Left colon (tissue), 2 donors: ENCODE measurements around the gene FIG4. TPM values are rescaled to one million over a fixed set of nuclear protein-coding genes. Genes with fewer than 3 reads are reported as not detected.
"Not testable (repeated sequence)": the region's sequence is repeated elsewhere in the genome, so short reads cannot be mapped to it uniquely, and the experiment has no call there.

Source experiments
- ATAC-seq: fragments of 200-7000 bp; cut with Tn5 transposase; one replicate; pipeline ENCODE4 v1.9.1; 2020; ENCODE audit warnings: mild to moderate bottlenecking, moderate library complexity
- DNase-seq, 2 donors: peaks; one replicate each; pipeline ENCODE4 v3.0.0-alpha.2; 2020
- intact Hi-C, 2 donors: fragments of 100-400 bp; cut with DNase I in 1 of 2; cut with micrococcal nuclease in 1 of 2; formaldehyde crosslinking; loops; one replicate each; pipeline versions ENCODE4 v1.11.2 to v1.14.0; 2022; cut with DNase I, micrococcal nuclease
- total RNA-seq, 2 donors: library from RNA; stranded (reverse); fragmentation: NEBNext Ultra II Directional; extraction: Animal tissue kit (Norgen Biotek cat#: 25700); gene quantifications; one replicate each; pipeline ENCODE4 v1.2.1, GENCODE V29; 2021
- donor health status: DM: no; HTN: no; CAD: no.
- donor health status: DM: yes; HTN: yes; CAD: no.

The FIG4 gene
- total RNA-seq, 2 donors from 2014 or later = 15.3 to 15.9 TPM

DNA sequence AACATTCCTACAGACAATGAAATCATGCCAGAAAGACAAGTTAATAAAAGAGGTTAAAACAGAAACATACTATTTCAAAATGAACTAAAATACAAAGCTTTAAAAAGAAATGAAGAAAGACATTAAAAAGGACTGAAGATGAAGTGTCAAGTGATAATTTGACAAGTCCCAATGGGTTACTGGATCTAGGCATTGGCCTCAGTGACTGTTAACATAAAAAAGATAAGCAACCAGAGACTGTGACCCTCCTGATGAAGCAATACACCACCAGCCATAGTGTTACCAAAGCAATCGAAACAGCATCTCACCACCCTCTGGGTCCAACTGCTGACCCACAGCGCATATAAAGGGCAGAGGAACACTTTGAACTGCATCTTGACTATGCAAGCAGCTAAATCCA lies 130.3 kb downstream of the FIG4 start:
- no peak for DNase-seq
- ATAC-seq = no peak
- intact Hi-C loops = no loop called here

DNA sequence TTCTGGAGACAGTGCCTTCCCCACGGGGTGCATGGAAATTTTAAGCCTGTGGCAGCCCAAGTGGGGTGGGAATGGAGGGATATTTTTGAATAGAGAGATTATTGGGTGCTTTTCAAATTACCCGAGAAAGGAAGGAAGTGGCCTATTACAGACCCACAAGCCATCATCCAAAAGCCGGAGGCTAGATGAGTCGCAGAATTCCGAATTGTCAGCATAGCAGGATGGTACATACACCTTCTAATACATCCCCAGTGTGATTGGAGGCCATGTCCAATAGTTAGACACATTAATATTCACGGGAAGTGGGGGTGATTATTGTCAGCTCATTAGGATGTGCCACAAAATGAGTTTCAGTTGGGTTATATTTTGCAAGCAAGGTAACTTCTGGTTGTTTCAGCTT lies 133.0 kb downstream of the FIG4 start:
- DNase-seq = no peak
- intact Hi-C loops = no loop called here
- ATAC-seq = no peak

DNA sequence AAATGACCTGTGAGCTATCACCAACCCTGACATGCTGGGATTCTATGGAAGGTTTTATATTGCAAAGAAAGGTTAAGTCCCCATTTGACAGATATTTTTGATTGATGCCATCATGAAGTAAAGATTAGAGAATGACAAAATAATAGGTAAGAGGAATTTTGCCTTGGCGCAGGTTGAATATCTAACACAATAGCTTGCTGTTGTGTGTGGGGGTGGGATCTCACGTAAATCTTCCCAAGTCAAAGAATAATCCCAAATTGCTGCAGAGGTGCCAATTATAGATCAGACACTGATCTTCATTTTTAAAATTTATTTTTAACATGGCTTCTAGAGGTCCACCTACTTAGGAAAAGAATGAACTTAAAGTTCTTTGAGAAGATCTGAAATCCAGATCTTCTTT lies 135.5 kb downstream of the FIG4 start:
- intact Hi-C loops = no loop called here
- DNase-seq = no peak

GRCh38 chr6:109831352-109831751 lies 140.3 kb downstream of the FIG4 start:
- DNase-seq, intact Hi-C loops, ATAC-seq: not testable (repeated sequence)

More for the DNA sequence above, 135.5 kb downstream of the FIG4 start:
- ATAC-seq = no peak

DNA sequence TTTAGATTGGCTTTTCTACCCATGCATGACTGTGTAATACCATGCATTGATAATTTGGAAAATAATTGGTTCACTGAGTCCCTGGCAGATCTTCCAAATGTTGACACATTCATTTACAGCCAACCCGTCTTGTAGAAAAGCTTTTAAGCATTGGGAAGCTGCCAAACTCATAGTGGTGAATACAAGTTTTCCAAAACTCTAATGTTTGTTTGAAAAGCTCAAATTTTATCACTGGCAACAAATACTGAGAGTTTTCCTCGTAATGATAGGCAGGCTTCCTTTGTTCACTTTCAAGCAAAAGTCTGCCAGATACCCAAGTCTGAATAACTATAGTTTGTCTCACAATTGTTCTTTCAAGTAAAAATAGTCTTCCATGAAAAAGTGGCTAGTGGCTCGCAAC lies 143.0 kb downstream of the FIG4 start:
- ATAC-seq = no peak
- no peak for DNase-seq
- intact Hi-C loops = no loop called here

- ATAC-seq (peak; percentile 45), DNase-seq (peak in 1 of 2 donors; percentile 16)
- intact Hi-C loops = no loop called here
Observed at GRCh38 chr6:109834595-109835437, 143.7 kb downstream of the FIG4 start.

GRCh38 chr6:109840034-109840433 lies 148.9 kb downstream of the FIG4 start:
- intact Hi-C loops = no loop called here
- DNase-seq = no peak
- no peak for ATAC-seq

- DNase-seq = no peak
- intact Hi-C loops = no loop called here
Observed at GRCh38 chr6:109840796-109841195, 149.7 kb downstream of the FIG4 start.

DNA sequence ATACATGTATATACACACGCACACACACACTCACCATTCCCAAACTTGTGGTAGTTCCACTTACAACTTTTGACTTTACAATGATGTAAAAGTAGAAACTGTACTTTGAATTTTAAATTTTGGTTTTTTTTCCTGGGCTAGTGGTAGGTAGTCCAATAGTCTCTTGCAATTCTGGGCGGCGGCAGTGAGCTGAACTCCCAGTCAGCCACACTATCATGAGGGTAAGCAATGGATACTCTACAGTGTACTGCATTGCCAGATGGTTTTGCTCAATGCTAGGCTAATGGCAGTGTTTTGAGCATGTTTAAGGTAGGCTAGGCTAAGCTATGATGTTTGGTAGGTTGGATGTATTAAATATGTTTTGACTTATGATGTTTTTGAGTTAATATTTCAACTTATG lies 150.8 kb downstream of the FIG4 start:
- intact Hi-C loops = no loop called here
- ATAC-seq (no peak), DNase-seq (no peak)

More at GRCh38 chr6:109840796-109841195, 149.7 kb downstream of the FIG4 start:
- no peak for ATAC-seq

GRCh38 chr6:109852713-109853112 lies 161.6 kb downstream of the FIG4 start:
- ATAC-seq (no peak), DNase-seq (no peak)
- intact Hi-C loops = no loop called here

GRCh38 chr6:109853426-109853825 lies 162.3 kb downstream of the FIG4 start:
- DNase-seq (no peak), ATAC-seq (no peak)
- intact Hi-C loops = no loop called here

- DNase-seq (no peak), ATAC-seq (no peak)
- intact Hi-C loops = no loop called here
Observed at GRCh38 chr6:109853951-109854350, 162.9 kb downstream of the FIG4 start.

- DNase-seq (no peak), ATAC-seq (no peak)
- intact Hi-C loops = no loop called here
Observed at GRCh38 chr6:109854541-109855308, 163.6 kb downstream of the FIG4 start.

DNA sequence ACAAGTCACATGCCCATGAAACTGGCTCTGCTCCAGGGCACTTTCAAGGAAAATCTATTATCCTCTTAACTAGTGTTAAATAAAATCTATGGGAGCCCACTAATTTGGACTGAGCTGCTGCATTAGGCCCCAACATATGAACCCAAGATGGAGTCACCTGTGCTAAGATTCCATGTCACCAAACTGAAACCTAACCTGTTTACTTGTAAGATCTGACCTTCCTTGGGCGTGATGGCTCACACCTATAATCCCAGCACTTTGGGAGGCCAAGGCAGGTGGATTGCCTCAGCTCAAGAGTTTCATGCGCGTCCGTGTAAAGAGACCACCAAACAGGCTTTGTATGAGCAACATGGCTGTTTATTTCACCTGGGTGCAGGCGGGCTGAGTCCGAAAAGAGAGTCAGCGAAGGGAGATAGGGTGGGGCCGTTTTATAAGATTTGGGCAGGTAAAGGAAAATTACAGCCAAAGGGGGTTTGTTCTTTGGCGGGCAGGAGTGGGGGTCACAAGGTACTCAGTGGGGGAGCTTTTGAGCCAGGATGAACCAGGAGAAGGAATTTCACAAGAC lies 164.5 kb downstream of the FIG4 start:
- DNase-seq, intact Hi-C loops: not testable (repeated sequence)

GRCh38 chr6:109861946-109862345 lies 170.8 kb downstream of the FIG4 start:
- intact Hi-C loops = no loop called here
- ATAC-seq (no peak), DNase-seq (no peak)

More for the DNA sequence above, 164.5 kb downstream of the FIG4 start:
- not testable (repeated sequence) for ATAC-seq

DNA sequence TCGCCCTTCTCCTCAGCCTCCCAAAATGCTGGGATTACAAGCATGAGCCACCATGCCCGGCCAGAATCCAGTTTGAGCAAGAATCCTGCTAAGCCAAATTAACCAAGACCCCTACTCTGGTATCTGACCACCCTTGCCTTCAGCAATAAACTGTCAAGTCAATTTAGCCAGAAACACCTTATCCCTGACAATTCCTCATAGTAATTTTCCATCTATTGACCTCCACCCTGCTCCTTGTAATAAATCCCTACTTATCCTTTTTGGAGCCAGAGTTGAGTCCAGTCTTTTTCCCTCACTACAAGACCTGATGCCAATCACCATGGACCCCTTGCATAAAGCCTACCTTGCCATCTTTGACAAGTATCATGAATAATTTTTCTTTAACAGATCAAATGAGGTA lies 173.0 kb downstream of the FIG4 start:
- no peak for DNase-seq
- no peak for ATAC-seq
- intact Hi-C loops = no loop called here

GRCh38 chr6:109865968-109866367 lies 174.9 kb downstream of the FIG4 start:
- no peak for ATAC-seq
- intact Hi-C loops = no loop called here
- no peak for DNase-seq

- intact Hi-C loops = no loop called here
- ATAC-seq (no peak), DNase-seq (peak in 1 of 2 donors; percentile 10)
Observed at GRCh38 chr6:109867009-109867969, 176.2 kb downstream of the FIG4 start.

GRCh38 chr6:109867970-109868358 lies 176.9 kb downstream of the FIG4 start:
- DNase-seq = no peak
- intact Hi-C loops = no loop called here
- no peak for ATAC-seq
